Measurements from ENCODE around the gene KCNQ2. TPM values are rescaled to one million over a fixed set of nuclear protein-coding genes. Genes with fewer than 3 reads are reported as not detected.
A peak's percentile ranks its signal among the peaks of the same experiment; 100 is the strongest.

KCNQ2 gene
- total and polyA plus RNA-seq, 12 donors = 0.69 to 81.6 (median 10.3) TPM; not detected in 3

DNA sequence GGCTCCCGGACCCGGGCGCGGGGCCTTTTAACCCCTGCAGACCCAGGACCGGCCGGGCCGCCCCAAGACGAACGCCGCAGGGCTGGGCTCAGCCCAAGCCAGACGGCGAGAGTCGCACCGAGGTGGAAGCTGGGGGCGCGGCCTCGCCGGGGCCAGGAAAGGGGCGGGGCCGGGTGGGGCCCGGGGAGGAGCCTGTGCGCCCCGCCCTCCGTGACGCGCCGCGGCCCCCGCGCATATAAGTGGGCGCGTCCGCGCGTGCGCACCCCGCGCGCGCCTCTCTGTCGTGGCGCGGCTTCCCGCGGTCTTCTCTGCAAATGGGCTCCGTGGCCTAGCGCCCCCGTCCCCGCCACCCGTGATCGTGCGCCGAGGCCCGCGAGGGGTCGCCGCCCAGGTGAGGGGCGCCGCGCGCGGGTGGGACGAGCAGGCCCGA is 48.1 kb upstream of the KCNQ2 start, which contains the start of gene PPDPF:
Gene PPDPF, plus strand, starts transcription at position 262 of the 430 bp plus-strand sequence. CDS start 544 bp downstream, outside the sequence.
- 1% methylated on average over 54 to 63 of the region's 64 CpGs; no CpG with 5 or more reads in 2 of the 4 donors for WGBS, 4 donors
- H3K36me3 ChIP-seq (replicated peaks in 1 of 2) = no peaks in the 10 kb centered on the region
- TF ChIP-seq, protein P1, sequence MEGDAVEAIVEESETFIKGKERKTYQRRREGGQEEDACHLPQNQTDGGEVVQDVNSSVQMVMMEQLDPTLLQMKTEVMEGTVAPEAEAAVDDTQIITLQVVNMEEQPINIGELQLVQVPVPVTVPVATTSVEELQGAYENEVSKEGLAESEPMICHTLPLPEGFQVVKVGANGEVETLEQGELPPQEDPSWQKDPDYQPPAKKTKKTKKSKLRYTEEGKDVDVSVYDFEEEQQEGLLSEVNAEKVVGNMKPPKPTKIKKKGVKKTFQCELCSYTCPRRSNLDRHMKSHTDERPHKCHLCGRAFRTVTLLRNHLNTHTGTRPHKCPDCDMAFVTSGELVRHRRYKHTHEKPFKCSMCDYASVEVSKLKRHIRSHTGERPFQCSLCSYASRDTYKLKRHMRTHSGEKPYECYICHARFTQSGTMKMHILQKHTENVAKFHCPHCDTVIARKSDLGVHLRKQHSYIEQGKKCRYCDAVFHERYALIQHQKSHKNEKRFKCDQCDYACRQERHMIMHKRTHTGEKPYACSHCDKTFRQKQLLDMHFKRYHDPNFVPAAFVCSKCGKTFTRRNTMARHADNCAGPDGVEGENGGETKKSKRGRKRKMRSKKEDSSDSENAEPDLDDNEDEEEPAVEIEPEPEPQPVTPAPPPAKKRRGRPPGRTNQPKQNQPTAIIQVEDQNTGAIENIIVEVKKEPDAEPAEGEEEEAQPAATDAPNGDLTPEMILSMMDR (IDR thresholded peaks at IDR 0.05) = no peak
- peak; percentile 44 to 61 for TF ChIP-seq POLR2A (IDR thresholded peaks at IDR 0.05)
- peak; percentile 72 to 88 (median 79) for DNase-seq
- H3K4me1 ChIP-seq (replicated peaks in 1 of 2) = peaks cover 0 to 21% of the 10 kb centered on the region in 2 donors
- H3K27me3 ChIP-seq = no peaks in the 10 kb centered on the region
- peak within 1 kb of the TSS in 2 of 4 donors; percentile 40 to 97 for H3K4me3 ChIP-seq
- H3K27ac ChIP-seq = peak within 1 kb of the TSS in 3 of 5 donors; percentile 65 to 89 (median 87)
- no peaks in the 10 kb centered on the region for H3K9me3 ChIP-seq (replicated peaks in 1 of 3)
- intact Hi-C loops (cut with DNase I) = no loop called here

DNA sequence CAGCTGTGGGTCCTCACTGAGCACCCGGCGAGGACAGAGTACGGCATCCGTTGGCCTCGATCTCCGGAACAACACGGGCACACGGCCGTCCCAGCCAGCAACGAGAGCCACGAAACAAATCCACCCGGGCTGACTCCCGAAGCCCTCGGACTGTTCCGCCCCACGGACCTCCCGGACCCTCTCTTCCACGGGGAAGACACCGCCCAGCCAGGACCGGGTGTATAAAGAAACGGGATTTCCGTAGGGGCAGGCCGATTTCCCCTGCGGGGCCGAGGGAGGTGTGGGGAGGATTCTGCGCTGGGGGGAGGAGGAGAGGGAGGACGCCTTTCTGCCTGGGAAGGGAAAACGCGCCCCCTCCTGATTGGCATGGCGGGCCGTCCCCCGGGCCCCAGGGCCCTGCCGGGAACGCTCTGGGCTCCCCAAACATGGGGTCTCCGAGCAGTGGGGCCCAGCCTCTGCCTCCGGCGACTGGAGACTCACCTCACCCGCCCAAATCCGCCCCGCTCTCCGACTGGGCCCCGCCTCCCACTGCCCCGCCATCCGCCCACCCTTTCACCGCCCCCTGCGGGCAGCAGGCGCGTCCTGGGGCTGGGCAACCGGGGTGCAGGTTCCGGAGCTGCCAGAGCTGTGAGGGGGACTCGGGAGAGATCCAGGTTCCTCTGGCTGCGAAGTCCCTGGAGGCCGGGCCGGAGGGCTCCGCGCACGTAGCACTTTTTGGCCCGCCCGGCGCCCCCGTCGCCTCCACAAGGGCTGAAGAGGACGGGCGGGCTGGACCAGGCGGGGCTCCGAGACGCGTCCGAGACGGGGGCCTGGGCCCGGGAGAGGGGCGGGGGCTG is 47.4 kb upstream of the KCNQ2 start:
- DNase-seq = peak in 1 of 7 donors; percentile 36
- Histone ChIP-seq H3K4me1 (replicated peaks in 1 of 2) (peaks cover 0 to 21% of the 10 kb centered on the region in 2 donors), H3K4me3 (peak overlapping the region in 2 of 4 donors; percentile 40 to 97), H3K27me3 (no peaks in the 10 kb centered on the region), H3K9me3 (replicated peaks in 1 of 3) (no peaks in the 10 kb centered on the region), H3K36me3 (replicated peaks in 1 of 2) (no peaks in the 10 kb centered on the region), H3K27ac (peak overlapping the region in 3 of 5 donors; percentile 65 to 89 (median 87))
- 1 to 2% (median 1%) methylated on average over 9 to 72 of the region's 72 CpGs; no CpG with 5 or more reads in 1 of the 4 donors for WGBS, 4 donors
- intact Hi-C loops (cut with DNase I) = no loop called here
- TF ChIP-seq, protein P1 (IDR thresholded peaks at IDR 0.05) = no peak
- TF ChIP-seq POLR2A (IDR thresholded peaks at IDR 0.05) = no peak

DNA sequence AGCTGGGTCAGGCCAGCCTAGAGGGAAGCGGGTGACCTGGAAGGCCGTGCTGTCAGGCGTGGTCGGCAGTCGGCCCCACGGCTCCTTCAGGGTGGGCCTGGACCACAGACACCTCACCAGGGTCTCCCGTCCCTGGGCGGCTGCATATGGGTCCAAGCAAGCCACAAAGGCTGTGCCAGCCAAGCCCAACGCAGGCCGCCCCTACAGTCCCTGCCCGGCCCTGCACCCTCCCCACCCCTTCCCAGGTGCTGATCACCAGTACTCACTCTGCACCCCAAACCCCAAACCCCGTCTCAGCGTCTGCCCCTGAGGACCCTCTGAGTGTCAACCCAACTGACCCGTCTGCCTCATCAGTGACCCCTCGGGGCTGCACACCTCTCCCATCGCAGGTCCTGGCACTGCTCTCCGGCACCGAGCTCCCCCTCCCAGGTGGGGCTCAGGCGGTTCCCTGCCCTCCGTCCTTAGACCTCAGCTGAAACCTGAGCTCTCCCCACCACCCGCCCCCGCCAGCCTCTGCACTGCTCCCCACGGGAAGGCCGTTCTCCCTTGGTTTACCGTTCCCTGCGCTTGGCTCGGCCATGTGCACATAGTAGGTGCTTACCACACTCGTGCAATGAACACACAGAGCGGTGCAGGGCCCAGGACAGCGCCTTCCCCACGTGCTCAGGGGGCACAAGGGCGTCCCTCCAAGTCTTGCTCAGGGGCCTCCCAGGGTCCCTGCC is 46.7 kb upstream of the KCNQ2 start:
- peak in 1 of 7 donors; percentile 28 for DNase-seq
- Histone ChIP-seq H3K27me3 (no peaks in the 10 kb centered on the region), H3K9me3 (replicated peaks in 1 of 3) (no peaks in the 10 kb centered on the region), H3K4me1 (replicated peaks in 1 of 2) (peaks cover 0 to 21% of the 10 kb centered on the region in 2 donors), H3K4me3 (peak overlapping the region in 1 of 4 donors; percentile 97), H3K36me3 (replicated peaks in 1 of 2) (no peaks in the 10 kb centered on the region), H3K27ac (no peak overlapping the region)
- TF ChIP-seq POLR2A (IDR thresholded peaks at IDR 0.05) = no peak
- TF ChIP-seq, protein P1 (IDR thresholded peaks at IDR 0.05) = no peak
- WGBS, 4 donors = 60 to 72% (median 63%) methylated on average over 23 to 32 of the region's 32 CpGs
- intact Hi-C loops (cut with DNase I) = no loop called here

DNA sequence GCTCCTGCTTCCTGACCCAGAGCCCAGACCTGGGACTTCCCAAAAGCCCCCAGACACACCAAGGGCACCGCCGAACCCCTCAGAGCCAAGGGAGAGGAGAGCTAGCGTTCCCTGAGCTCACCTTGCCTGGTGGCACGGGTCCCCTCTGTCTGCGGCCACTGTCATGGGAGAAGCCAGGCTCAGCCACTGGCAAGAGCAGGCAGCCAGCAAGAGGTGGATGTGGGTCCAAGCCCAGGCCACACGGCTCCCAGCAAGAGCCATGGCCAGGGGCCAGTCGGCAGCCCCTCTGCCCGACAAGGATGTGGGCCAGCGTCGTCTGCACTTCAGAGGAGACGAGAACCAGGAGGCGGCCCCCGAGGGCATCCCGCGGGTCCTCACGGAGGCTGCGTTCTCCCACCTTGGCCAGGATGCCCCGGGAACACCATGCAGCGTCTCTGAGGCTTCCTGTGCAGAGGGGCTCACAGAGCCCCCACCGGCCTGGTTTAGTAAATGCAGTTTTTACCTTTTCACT is 46.0 kb upstream of the KCNQ2 start:
- H3K27ac ChIP-seq = no peak overlapping the region
- no peaks in the 10 kb centered on the region for H3K27me3 ChIP-seq
- H3K36me3 ChIP-seq (replicated peaks in 1 of 2) = no peaks in the 10 kb centered on the region
- no peak for TF ChIP-seq POLR2A (IDR thresholded peaks at IDR 0.05)
- TF ChIP-seq, protein P1 (IDR thresholded peaks at IDR 0.05) = no peak
- no peak for DNase-seq
- intact Hi-C loops (cut with DNase I) = no loop called here
- H3K4me1 ChIP-seq (replicated peaks in 1 of 2) = peaks cover 0 to 21% of the 10 kb centered on the region in 2 donors
- no peaks in the 10 kb centered on the region for H3K9me3 ChIP-seq (replicated peaks in 1 of 3)
- 63 to 76% (median 68%) methylated on average over 8 to 20 of the region's 20 CpGs for WGBS, 4 donors
- no peak overlapping the region for H3K4me3 ChIP-seq

Data from adrenal gland (tissue), 12 donors.